HG03139 (cell line): ENCODE data around the gene RCCD1.

ENCODE experiments used
- ATAC-seq: cut with Tn5 transposase; IDR thresholded peaks from one replicate; pipeline ENCODE4 v1.9.1; 2021; ENCODE audit not compliant: unreplicated experiment

The RCCD1 gene

DNA sequence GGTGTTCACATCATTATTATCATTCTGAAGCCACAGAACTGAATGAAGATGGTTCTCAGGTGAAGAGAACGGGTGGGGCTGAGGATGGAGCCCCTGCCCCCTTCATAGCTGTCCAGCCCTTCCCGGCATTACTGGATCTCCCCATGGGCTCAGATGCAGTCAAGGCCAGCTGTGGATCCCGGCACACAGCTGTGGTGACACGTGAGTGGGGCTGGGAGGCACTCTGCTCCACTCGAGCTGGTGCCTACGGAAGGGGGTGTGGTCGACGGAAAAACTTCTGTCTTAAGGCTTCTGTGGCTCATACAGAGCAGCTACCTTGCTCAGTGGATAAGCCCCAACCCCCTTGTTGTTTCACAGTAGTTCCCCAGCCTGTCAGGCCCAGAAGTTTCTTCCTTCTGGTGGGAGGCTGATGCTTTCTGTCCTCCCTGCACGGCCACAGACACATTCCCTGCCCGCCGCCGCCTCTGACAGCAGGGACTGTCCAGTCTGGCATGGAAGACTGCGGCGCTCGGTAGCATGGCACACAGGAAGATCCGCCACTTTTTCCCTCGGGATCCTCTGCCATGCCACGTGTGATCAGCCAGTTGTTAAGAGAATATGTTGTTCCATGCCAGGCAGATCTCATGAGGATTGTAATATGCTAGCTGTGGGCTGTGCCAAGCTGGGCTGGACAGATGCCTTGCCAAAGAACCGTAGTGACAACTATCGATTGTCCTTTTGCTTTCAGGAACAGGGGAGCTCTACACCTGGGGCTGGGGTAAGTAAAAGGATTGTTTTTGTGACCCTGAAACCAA lies 5.8 kb downstream of the RCCD1 start:
- ATAC-seq, result no peak

DNA sequence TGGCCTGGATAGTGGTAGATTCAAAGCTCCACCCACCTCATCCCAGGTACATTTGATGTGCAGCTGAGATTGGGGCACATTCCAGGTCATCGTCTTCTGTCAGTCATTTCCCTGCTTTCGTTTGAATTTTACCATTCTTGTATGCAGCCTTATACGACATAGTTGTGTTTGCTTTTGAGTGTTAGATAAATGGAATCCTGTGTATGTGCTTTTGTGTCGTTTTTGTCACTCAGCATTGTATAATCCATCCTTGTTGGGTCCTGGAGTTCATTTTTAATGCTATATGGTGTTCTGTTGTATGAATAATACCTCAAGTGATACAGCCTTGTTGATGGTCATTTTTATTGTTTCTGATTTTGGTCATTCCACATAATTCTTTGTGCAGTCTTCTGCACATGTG lies 7.3 kb downstream of the RCCD1 start:
- no peak for ATAC-seq

DNA sequence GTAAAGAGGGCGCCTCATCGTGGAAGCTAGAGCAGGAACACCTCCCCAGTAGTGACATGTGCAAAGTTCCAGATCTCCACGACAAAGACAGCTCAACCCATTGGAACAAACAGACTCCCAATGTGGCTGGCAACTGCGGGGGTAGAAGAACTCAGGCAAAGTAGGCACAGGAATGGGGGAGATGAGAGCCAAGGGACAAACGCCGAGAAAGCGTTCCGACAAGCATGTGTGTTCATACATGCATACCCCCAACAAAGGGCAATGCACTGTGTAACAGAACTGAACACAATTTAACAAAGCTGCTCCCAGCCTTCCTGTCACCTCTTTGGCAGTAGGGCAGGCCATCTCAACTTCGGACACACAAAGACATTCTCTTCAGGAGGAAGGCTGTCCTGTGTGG lies 11.6 kb downstream of the RCCD1 start:
- no peak for ATAC-seq

DNA sequence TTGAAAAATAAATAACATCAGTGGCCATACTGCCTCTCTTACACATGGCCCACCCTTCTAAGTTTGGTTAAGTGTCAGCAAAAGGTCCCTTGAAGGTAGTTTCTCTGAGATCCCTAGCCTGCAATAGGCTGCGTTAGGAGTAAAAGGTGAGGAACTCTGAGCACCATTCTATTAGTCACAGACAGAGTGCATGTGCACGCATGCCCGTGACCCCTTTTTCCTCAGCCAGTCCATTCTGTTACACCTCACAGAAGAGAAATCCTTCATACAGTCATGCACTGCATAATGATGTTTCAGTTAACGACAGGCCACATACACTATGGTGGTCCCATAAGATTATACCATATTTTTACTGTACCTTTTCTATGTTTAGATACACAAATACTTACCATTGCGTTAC lies 12.5 kb downstream of the RCCD1 start:
- no peak for ATAC-seq

DNA sequence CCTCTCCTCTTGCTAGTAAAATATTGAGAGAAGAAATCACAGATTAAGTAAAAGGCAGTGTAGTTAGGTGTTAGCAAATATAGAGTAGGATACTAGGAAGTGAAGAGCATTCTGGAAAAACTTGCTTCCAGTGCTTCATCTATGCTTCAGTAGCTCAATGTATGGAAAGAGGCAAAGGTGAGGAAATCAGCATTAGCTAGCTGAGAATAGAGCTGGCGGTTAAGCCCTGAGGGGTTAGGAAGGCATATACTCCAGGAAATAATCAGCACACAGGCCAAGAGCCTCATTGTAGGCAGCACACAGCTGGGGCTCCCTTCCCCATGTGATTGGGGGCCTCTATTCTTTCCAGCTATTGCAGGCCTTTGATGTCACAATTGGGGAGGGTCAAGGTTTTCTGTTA lies 13.8 kb downstream of the RCCD1 start:
- ATAC-seq, result no peak

DNA sequence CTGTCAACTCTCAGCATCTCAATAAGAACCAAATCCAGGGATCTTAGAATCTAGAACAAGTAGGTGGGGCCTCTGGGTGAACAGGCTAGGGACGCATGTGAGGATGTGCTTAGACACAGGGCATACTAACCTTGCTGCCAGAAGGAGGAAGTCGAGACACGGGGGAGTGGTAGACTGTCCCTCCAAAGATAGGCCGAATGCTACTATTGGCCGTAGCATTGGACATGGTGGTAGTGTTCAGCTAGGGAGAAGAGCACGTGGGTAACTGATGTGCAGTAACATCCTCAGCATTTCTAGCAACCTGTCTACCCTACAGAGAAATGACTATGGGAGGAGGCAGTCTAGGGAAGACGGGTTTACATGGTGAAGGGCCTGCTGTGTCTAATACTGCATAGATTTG lies 15.6 kb downstream of the RCCD1 start:
- ATAC-seq, result no peak

DNA sequence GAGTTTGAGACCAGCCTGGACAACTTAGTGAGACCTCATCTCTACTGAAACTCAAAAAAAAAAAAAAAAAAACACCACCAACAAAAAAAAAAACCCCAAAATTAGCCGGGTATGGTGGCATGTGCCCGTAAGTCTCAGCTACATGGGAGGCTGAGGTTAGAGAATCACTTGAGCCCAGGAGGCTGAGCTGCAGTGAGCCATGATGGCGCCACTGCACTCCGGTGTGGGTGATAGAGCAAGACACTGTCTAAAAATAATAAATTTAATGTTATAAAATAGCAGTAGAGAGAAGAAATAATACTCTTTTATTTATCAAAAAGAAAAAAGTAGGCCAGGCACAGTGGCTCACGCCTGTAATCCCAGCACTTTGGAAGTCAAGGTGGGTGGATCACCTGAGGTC lies 17.4 kb downstream of the RCCD1 start:
- ATAC-seq, result no peak

DNA sequence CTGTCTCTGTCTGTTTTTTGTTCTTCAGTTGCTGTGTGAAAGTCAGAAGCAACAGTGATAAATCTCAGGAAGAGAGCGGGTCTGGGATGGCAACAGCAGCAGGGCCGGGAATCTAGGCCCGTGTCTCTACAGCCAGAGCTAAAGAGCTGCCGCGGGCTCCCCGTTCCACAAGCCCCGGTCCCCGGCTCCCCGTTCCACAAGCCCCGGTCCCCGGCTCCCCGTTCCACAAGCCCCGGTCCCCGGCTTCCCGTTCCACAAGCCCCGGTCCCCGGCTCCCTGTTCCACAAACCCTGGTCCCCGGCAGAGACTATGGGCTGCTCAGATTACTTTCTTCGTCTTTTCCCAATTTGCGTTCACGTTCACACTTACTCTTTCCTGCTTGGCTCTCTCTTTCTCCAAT lies 19.5 kb downstream of the RCCD1 start:
- no peak for ATAC-seq

DNA sequence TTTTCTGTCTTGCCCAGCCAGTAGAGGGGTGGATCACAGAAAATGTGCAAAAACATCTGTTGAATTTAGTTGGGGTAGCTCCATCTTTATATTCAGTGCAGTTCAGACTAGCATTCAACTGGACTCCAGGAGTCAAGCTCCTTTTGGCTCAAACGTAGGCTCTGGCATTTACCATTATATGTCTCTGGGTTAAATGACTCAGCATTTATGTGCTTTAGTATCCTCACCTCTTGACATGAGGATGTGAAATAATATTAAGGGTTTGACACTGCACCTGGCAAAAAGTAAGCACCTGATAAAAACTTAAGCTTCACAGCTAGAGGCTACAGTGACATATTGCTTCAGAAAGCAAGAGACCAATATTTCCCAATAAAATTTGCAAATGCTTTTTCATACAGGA lies 24.9 kb downstream of the RCCD1 start:
- no peak for ATAC-seq

DNA sequence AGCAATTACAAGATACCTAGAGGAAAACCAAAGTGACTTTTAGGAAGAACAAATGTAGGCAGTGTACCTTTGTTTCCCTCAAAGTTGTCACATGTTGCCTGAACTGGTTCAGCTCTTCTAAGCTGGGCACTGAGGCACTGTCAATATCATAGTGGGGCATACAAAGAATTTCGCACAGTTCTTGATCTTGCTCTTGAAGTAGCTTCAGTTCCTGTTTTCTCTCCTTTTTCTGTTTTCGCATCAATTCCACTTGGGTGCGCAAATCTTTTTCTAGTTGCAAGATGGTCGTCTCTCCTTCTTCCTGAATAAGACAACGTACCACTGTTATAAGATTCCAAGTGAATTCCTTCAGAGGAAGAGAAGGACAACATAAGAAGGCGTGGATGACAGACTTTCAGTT lies 27.0 kb downstream of the RCCD1 start:
- peak; percentile 72 for ATAC-seq

DNA sequence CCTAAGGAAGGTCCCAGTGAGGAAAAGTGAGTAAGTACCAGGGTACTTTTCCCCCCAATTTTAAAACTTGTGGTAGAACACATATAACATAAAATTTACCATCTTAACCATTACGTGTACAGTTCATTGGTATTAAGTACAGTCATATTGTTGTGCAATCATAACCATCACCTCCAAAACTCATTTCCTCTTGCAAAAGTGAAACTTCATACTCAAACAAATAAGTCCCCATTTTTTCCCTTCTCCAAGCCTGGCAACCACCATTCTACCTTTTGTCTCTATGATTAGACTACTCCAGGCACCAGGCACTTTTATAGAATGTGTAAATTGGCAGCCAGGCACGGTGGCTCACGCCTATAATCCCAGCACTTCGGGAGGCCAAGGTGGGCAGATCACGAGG lies 27.5 kb downstream of the RCCD1 start:
- ATAC-seq, result no peak

DNA sequence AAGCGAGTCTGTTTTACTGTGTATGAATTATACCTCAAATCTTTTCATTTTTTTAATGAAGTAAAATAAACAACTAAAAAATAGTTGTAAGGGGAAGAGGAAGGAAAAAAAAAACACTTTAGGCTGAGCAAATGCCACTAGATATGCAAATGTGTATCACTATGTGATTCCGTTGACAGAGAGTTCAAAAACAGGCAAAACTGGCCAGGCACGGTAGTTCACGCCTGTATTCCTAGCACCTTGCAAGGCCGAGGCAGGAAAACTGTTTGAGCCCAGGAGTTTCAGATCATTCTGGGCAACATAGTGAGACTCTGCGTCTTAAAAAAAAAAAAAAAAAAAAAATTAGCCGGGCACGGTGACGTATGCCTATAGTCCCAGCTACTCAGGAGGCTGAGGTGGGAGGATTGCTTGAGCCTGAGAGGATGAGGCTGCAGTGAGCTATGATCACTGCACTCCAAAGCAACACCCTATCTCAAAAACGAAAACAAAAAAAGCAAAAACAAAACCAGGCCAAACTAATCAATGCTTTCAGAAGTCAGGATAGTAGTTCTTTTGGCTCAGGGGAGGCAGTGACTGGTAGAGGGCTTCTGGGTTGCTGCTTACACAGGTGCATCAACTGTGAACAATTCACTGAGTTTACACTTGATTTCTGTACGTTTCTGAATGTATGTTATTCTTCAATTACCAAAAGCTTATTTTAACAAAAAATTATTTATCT lies 32.3 kb downstream of the RCCD1 start:
- ATAC-seq, result no peak

DNA sequence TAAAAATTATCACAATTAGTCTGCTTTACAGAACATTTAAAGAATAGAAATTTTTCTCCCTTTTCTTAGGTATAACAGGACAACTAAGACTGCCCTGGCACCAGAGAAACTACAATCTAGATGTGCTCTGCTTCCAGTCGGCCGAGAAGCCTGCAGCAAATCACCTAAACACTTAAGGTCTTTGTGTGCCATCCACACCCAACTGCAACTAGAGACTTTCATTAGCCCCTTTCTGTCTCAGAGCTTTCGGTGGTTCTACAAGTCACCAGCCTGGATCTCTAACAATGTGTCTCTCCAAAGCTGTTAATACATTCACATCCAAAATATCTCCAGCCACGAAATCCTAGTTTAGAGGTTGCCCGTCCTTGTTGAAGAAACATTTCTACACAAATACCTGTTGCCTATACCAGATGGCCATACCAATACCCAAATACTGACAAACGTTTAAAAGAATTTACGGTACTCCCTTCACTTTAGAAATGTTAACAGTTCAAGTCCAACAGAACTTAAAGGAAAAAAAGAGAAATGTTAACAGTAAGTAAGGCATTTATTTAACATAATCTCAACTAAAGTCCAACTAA lies 33.0 kb downstream of the RCCD1 start:
- ATAC-seq, result no peak

DNA sequence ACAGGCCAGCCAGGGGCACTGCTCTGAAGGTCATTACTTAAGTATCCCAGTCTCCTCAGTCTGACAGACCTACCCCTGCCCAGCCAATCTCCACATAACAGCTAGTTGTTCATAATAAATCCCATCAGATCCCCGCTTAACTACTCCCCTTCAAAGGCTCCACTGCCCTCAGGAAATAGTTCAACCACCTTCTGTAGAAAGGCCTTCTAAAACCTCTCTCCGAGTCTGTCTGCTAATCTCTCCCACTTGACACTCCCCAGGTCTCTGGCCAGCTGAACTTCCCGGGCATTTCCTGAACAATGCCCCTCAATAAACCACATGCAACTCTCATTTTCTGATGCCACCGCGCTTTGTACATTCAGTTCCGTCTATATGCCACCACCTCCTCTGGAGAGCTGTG lies 33.6 kb downstream of the RCCD1 start:
- ATAC-seq, result no peak

DNA sequence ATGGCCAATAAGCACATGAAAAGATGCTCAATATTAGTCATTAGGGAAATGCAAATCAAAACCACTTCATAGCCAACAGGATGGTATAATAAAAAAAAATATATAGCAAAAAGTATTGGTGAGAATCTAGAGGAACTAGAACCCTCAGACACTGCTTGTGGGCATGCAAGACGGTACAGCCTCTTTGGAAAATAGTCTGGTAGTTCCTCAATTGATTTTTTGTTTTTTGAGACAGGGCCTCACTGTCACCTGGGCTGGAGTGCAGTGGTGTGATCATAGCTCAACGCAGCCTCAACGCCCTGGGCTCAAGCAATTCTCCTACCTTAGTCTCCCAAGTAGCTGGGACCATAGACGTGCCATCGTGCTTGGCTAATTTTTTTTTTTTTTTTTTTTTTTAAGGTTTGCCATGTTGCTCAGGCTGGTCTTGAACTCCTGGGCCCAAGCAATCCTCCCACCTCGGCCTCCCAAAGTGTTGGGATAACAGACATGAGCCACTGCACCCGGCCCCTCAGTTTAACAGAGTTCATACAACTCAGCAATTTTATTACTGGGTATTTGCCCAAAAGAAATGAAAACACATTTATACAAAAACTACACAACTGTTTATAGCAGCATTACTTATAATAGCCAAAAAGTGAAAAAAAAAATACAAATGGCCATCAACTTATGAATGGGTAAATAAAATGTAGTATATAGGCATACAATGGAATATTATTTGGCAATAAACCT lies 34.5 kb downstream of the RCCD1 start:
- ATAC-seq, result no peak

DNA sequence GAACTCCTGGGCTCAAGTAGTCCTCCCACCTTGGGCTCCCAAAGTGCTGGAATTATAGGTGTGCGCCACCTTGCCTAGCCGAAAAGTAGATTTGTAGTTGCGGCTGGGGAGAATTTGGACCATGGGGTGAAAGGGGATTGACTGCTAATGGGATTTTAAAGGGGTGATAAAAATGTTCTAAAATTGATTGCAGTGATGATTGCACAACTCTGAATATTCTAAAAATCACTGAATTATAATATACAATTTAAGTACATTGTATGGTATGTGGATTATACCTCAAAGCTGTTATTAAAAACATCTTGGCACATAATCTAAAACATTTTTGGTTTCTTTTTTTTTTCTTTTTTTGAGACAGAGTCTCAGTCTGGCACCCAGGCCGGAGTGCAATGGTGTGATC lies 35.8 kb downstream of the RCCD1 start:
- no peak for ATAC-seq

DNA sequence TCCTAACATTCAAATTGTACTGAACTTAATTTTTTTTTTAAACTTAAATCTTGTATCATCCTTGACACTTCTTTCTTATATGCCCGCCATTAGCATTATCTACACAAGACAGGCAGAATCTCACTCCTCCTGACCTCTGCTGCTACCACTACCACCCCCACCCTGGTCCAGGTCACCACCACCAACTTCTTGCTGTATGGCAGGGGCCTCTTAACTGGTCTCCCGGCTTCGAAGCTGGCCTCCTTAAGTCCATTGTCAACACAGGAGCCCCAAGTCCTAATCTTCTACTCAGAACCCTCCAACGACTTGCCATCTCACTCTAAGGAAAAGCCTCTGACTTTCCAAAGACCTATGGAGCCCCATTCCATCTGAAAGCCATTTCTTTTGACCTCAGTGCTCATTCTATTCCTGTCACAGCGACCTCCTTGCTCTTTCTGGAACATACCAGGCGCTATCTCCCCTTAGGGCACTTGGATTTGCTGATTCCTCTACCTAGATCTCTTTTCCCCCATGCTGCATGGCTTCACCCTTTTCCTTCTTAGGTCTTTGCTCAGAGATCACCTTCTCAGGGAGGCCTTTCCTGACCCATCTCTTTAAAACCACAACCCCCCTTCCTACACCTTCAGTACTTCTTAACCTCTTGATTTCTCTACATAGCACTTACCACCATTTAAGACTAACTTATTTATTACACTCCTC lies 37.1 kb downstream of the RCCD1 start:
- ATAC-seq, result no peak

DNA sequence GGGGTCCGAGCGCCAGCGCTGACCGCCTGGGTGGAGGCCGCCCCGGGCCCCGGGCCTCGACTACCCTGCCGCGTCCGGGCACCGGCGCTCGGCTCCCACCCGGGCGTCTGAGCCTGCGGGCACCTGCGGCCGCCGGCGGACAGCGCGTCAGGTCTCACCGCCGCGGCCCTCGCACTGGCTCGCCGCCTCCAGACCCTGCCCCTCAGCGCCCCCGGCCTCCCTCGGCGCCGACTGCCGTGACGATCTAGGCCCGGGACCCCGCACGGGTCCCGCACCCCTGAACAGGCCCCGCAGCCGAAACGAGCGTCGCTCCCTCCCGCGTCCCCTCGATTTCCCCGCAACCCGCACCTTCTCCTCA lies 39.4 kb downstream of the RCCD1 start:
- ATAC-seq, result peak; percentile 15

DNA sequence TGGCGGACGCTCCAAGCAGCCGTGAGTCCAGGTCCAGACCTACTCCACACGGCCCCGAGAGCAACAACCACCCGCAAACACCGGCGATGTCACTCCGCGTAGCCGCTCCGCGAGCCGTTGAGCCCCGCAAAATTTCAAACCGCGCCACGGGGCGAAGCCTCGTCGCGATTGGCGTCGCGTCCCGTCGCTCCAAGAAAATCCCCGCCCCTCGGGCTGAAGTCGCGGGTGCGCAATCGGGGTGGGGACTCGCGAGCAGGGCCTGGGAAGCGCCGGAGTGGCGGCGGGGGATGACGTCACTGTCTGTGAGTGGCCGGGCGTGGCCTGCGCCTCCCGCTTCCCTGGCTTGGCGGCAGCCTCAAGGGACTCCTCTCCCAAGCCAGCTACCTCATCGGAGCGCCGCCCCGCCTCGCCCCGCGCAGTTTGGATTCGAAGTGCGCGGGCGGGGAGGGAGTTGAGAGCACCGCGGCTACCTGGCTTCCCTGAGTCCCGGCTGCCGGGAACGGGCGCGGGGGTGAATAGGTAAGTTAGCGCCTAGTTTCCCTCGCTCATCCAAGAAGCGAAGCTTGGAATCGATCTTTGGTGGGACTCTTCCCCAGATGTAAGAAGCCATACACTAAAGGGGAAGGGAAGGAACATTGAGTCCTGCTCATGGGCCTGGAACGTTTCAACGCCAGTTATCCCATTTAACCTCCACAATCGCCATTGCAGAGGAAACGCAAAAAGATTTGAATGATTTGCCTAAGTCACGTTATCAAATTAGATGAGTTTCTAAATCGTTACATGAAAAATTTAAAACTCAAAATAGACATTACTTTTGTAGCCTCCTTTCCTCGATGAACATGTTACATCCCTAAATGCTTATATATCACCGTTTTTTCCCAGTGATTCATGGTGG lies 40.0 kb downstream of the RCCD1 start, which contains the start of gene PRC1:
Gene PRC1, minus strand, starts transcription at position 119 of the 895 bp plus-strand sequence. Its CDS starts 118 bp downstream, at position 1.
- ATAC-seq, result peak; percentile 94

DNA sequence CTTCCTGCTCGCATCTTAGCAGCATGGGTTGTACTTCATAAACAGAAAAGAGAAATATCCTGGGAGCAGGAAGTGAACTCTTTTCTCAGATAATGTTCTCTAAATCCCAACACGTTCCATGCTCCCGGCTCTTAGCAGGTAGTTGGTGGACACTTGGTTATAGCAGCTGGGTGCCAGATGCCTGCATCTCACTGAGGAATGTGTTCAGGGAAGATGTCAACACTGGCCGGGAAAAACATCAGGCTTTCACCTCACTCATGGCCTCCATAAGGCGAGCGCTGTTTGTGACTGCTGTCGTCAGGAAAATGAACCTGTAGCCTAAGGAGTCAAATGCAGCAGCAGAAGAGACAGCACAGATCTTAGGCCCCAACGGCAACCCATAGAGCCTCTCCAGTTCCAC lies 44.1 kb downstream of the RCCD1 start:
- no peak for ATAC-seq
